ENCODE measurements around the gene ANKS1B. TPM values are rescaled to one million over a fixed set of nuclear protein-coding genes. Genes with fewer than 3 reads are reported as not detected.

Gene ANKS1B
- total and polyA plus RNA-seq, 4 donors = 0.03 to 3.4 (median 0.53) TPM

DNA sequence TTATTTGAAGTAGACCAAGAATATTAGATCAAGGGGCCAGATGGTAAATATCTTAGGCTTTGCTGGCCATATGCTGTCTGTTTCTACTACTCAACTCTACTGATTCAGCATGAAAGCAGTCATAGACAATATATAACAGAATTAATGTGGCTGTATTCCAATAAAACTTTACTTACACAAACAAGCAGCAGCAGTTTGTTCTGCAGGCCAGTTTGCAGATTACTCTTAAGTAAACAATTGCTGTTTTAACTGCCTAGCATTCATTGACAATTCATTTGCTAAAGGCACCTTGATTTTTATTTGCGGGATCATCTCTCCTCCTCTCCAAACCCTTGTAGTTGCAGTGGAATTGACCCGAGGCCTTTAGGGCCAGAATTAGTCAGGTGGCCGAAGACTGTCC is 431.3 kb downstream of the ANKS1B start:
- Histone ChIP-seq H3K4me1 (ENCODE audit: control insufficient read depth in 4 of 4, insufficient read depth in 4 of 4, low read length in 3 of 4) (no peaks in the 10 kb centered on the region), H3K27me3 (ENCODE audit: control insufficient read depth in 4 of 4, insufficient read depth in 4 of 4, low read length in 3 of 4) (peaks cover 0 to 8% (median 0%) of the 10 kb centered on the region in 4 donors), H3K9ac (ENCODE audit: low read depth in 1 of 2, low read length in 2 of 2) (no peak overlapping the region), H3K4me3 (ENCODE audit: low read depth in 1 of 3, low read length in 3 of 3) (no peak overlapping the region), H3K36me3 (ENCODE audit: control insufficient read depth in 4 of 4, insufficient read depth in 3 of 4, low read depth in 1 of 4, low read length in 3 of 4) (no peaks in the 10 kb centered on the region), H3K27ac (ENCODE audit: low read depth in 1 of 2, low read length in 2 of 2) (no peak overlapping the region), H3K9me3 (ENCODE audit: control insufficient read depth in 4 of 4, low read length in 3 of 4) (peaks cover 0 to 7% (median 0%) of the 10 kb centered on the region in 4 donors)
- TF ChIP-seq HNF4A (conservative IDR thresholded peaks at IDR 0.05) = no peak
- no peak for TF ChIP-seq JUND (IDR thresholded peaks at IDR 0.05)
- TF ChIP-seq, protein P1, sequence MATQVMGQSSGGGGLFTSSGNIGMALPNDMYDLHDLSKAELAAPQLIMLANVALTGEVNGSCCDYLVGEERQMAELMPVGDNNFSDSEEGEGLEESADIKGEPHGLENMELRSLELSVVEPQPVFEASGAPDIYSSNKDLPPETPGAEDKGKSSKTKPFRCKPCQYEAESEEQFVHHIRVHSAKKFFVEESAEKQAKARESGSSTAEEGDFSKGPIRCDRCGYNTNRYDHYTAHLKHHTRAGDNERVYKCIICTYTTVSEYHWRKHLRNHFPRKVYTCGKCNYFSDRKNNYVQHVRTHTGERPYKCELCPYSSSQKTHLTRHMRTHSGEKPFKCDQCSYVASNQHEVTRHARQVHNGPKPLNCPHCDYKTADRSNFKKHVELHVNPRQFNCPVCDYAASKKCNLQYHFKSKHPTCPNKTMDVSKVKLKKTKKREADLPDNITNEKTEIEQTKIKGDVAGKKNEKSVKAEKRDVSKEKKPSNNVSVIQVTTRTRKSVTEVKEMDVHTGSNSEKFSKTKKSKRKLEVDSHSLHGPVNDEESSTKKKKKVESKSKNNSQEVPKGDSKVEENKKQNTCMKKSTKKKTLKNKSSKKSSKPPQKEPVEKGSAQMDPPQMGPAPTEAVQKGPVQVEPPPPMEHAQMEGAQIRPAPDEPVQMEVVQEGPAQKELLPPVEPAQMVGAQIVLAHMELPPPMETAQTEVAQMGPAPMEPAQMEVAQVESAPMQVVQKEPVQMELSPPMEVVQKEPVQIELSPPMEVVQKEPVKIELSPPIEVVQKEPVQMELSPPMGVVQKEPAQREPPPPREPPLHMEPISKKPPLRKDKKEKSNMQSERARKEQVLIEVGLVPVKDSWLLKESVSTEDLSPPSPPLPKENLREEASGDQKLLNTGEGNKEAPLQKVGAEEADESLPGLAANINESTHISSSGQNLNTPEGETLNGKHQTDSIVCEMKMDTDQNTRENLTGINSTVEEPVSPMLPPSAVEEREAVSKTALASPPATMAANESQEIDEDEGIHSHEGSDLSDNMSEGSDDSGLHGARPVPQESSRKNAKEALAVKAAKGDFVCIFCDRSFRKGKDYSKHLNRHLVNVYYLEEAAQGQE (IDR thresholded peaks at IDR 0.05) = no peak
- TF ChIP-seq, protein P2, sequence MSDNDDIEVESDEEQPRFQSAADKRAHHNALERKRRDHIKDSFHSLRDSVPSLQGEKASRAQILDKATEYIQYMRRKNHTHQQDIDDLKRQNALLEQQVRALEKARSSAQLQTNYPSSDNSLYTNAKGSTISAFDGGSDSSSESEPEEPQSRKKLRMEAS (IDR thresholded peaks at IDR 0.05) = no peak
- no peak for TF ChIP-seq FOXA1 (IDR thresholded peaks at IDR 0.05)
- TF ChIP-seq FOXA2 (IDR thresholded peaks at IDR 0.05) = no peak
- TF ChIP-seq, protein P3, sequence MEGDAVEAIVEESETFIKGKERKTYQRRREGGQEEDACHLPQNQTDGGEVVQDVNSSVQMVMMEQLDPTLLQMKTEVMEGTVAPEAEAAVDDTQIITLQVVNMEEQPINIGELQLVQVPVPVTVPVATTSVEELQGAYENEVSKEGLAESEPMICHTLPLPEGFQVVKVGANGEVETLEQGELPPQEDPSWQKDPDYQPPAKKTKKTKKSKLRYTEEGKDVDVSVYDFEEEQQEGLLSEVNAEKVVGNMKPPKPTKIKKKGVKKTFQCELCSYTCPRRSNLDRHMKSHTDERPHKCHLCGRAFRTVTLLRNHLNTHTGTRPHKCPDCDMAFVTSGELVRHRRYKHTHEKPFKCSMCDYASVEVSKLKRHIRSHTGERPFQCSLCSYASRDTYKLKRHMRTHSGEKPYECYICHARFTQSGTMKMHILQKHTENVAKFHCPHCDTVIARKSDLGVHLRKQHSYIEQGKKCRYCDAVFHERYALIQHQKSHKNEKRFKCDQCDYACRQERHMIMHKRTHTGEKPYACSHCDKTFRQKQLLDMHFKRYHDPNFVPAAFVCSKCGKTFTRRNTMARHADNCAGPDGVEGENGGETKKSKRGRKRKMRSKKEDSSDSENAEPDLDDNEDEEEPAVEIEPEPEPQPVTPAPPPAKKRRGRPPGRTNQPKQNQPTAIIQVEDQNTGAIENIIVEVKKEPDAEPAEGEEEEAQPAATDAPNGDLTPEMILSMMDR (IDR thresholded peaks at IDR 0.05; ENCODE audit: low read depth, low read length, missing input control) = no peak
- TF ChIP-seq RXRA (IDR thresholded peaks at IDR 0.05) = no peak
- no peak for TF ChIP-seq HNF4G (IDR thresholded peaks at IDR 0.05)
- TF ChIP-seq TAF1 (conservative IDR thresholded peaks at IDR 0.05) = no peak
- TF ChIP-seq GABPA (IDR thresholded peaks at IDR 0.05 in 1 of 2, conservative IDR thresholded peaks at IDR 0.05 in 1 of 2) = no peak
- TF ChIP-seq, protein P4, sequence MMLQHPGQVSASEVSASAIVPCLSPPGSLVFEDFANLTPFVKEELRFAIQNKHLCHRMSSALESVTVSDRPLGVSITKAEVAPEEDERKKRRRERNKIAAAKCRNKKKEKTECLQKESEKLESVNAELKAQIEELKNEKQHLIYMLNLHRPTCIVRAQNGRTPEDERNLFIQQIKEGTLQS (IDR thresholded peaks at IDR 0.05) = no peak
- DNase-seq (ENCODE audit: low spot score) = no peak
- WGBS = 48% methylated on average over 3 of the region's 3 CpGs

DNA sequence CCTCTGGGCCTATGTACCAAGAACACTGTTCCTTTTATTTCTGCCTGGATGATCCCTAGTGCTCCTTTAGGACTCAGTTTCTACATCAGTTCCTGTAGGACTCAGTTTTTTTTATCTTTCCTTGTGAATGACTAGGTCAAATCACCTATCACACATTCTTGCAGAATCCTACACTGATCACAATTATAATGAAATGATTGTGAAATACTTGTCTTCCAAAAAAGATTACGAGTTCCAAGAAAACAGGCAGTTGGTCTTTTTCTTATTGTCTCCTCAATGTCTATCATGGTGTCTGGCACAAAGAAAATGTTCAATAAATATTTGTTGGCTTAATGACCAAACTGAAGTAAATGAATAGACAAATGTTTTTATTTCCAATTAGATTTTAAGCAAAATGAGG is 432.7 kb downstream of the ANKS1B start:
- no peak overlapping the region for H3K27ac ChIP-seq (ENCODE audit: low read depth in 1 of 2, low read length in 2 of 2)
- DNase-seq (ENCODE audit: low spot score) = no peak
- WGBS = 76% methylated on average over 1 of the region's 1 CpG
- no peaks in the 10 kb centered on the region for H3K4me1 ChIP-seq (ENCODE audit: control insufficient read depth in 4 of 4, insufficient read depth in 4 of 4, low read length in 3 of 4)
- TF ChIP-seq, protein P2 (IDR thresholded peaks at IDR 0.05) = no peak
- TF ChIP-seq RXRA (IDR thresholded peaks at IDR 0.05) = no peak
- TF ChIP-seq HNF4G (IDR thresholded peaks at IDR 0.05) = no peak
- no peak for TF ChIP-seq GABPA (IDR thresholded peaks at IDR 0.05 in 1 of 2, conservative IDR thresholded peaks at IDR 0.05 in 1 of 2)
- no peak for TF ChIP-seq JUND (IDR thresholded peaks at IDR 0.05)
- TF ChIP-seq, protein P3 (IDR thresholded peaks at IDR 0.05; ENCODE audit: low read depth, low read length, missing input control) = no peak
- no peak overlapping the region for H3K9ac ChIP-seq (ENCODE audit: low read depth in 1 of 2, low read length in 2 of 2)
- no peak overlapping the region for H3K4me3 ChIP-seq (ENCODE audit: low read depth in 1 of 3, low read length in 3 of 3)
- no peaks in the 10 kb centered on the region for H3K9me3 ChIP-seq (ENCODE audit: control insufficient read depth in 4 of 4, low read length in 3 of 4)
- no peaks in the 10 kb centered on the region for H3K27me3 ChIP-seq (ENCODE audit: control insufficient read depth in 4 of 4, insufficient read depth in 4 of 4, low read length in 3 of 4)
- no peaks in the 10 kb centered on the region for H3K36me3 ChIP-seq (ENCODE audit: control insufficient read depth in 4 of 4, insufficient read depth in 3 of 4, low read depth in 1 of 4, low read length in 3 of 4)
